PC-3 (cell line): ENCODE measurements around the gene RAC3. TPM values are rescaled to one million over a fixed set of nuclear protein-coding genes. Genes with fewer than 3 reads are reported as not detected.

ENCODE experiments used
- ATAC-seq: fragments of 200-7000 bp; cut with Tn5 transposase; 2 replicates; pipeline ENCODE4 v1.9.1; 2020; ENCODE audit warnings: mild to moderate bottlenecking, moderate library complexity
- BruUV-seq: library from RNA; stranded (reverse); fragments of 400-500 nt; replicated peaks from 2 replicates; lab custom pipeline; 2021; lab: Mats Ljungman, UMichigan
- CTCF ChIA-PET: fragments of 300-600 bp; sonication (Branson Sonifier 250); formaldehyde crosslinking; loops from one replicate; lab custom pipeline; 2022; ENCODE audit warnings: antibody characterized with exemption; lab: Charles Lee
- POLR2A ChIA-PET: fragments of 300-600 bp; sonication (Branson Sonifier 250); formaldehyde crosslinking; loops from one replicate; lab custom pipeline; 2022; ENCODE audit warnings: antibody characterized with exemption; ENCODE audit not compliant: unreplicated experiment; lab: Charles Lee
- DNase-seq: peaks from one replicate; pipeline ENCODE4 v3.0.0-alpha.2; 2015
- H2AFZ ChIP-seq: fragments of 300-600 bp; sonication (generic); 2 replicates; pipeline ENCODE4 v1.6.0; 2016; ENCODE audit warnings: antibody characterized with exemption, low read length
- H3F3A ChIP-seq: fragments of 300-600 bp; sonication (generic); one replicate; pipeline ENCODE4 v1.6.0; 2017; ENCODE audit warnings: antibody characterized with exemption, low read length, control low read depth, mild to moderate bottlenecking; ENCODE audit not compliant: unreplicated experiment
- H3K27ac ChIP-seq: fragments of 300-600 bp; sonication (generic); 2 replicates; pipeline ENCODE4 v1.5.1; 2016; ENCODE audit warnings: mild to moderate bottlenecking, low read length
- H3K27me3 ChIP-seq: fragments of 300-600 bp; sonication (generic); 2 replicates; pipeline ENCODE4 v1.6.1; 2016; ENCODE audit warnings: low read length, mixed read lengths
- H3K36me3 ChIP-seq: fragments of 300-600 bp; sonication (generic); 2 replicates; pipeline ENCODE4 v1.6.1; 2016; ENCODE audit warnings: low read depth, mixed run types, low read length, mixed read lengths
- H3K4me1 ChIP-seq: fragments of 300-600 bp; sonication (generic); 2 replicates; pipeline ENCODE4 v1.5.1; 2016; ENCODE audit warnings: low read length; ENCODE audit not compliant: insufficient read depth
- H3K4me2 ChIP-seq: fragments of 300-600 bp; sonication (generic); 2 replicates; pipeline ENCODE4 v1.6.0; 2016; ENCODE audit warnings: low read length
- H3K4me3 ChIP-seq: fragments of 300-600 bp; sonication (generic); 2 replicates; pipeline ENCODE4 v1.5.1; 2016; ENCODE audit warnings: mild to moderate bottlenecking, low read length, mixed read lengths
- H3K79me2 ChIP-seq: fragments of 300-600 bp; sonication (generic); 2 replicates; pipeline ENCODE4 v1.6.1; 2017; ENCODE audit warnings: low read length, mixed read lengths
- H3K9ac ChIP-seq: fragments of 300-600 bp; sonication (generic); 2 replicates; pipeline ENCODE4 v1.6.0; 2016; ENCODE audit warnings: mild to moderate bottlenecking, low read length
- H3K9me2 ChIP-seq: fragments of 300-600 bp; sonication (generic); replicated peaks from 2 replicates; pipeline ENCODE4 v1.6.1; 2016; ENCODE audit warnings: mixed run types, low read length, mixed read lengths
- H3K9me3 ChIP-seq: fragments of 300-600 bp; sonication (generic); 2 replicates; pipeline ENCODE4 v1.6.1; 2016; ENCODE audit warnings: low read length, mixed read lengths
- H4K20me1 ChIP-seq: fragments of 300-600 bp; sonication (generic); 2 replicates; pipeline ENCODE4 v1.6.1; 2016; ENCODE audit warnings: low read length, mixed read lengths
- CTCF ChIP-seq: fragments of 300-600 bp; sonication (generic); conservative IDR thresholded peaks from 2 replicates; pipeline ENCODE4 v1.5.1; 2017; ENCODE audit warnings: antibody characterized with exemption, low read depth, mild to moderate bottlenecking, low read length
- EZH2 ChIP-seq: fragments of 300-600 bp; sonication (generic); IDR thresholded peaks from one replicate; pipeline ENCODE4 v1.6.1; 2017; ENCODE audit warnings: antibody characterized with exemption, mild to moderate bottlenecking, low read length; ENCODE audit not compliant: unreplicated experiment
- EZH2phosphoT487 ChIP-seq: fragments of 300-600 bp; sonication (generic); IDR thresholded peaks from 2 replicates; pipeline ENCODE4 v1.6.1; 2018; ENCODE audit warnings: mild to moderate bottlenecking, antibody characterized with exemption, low read length, borderline replicate concordance
- intact Hi-C: fragments of 100-400 bp; cut with micrococcal nuclease; formaldehyde crosslinking; loops from 2 replicates; pipeline ENCODE4 v1.9.0; 2023
- total RNA-seq: library from RNA; depleted of rRNA; stranded (reverse); fragments of >200 nt; gene quantifications from 2 replicates; pipeline ENCODE4 v1.2.3, GENCODE V29; 2014

Gene RAC3
- total RNA-seq, 1 experiment from 2014 or later: 52.2 TPM

GRCh38 chr17:82060001-82060380, 28.5 kb downstream of the RAC3 start:
- DNase-seq: no peak
- POLR2A ChIA-PET: no interaction called here
- Histone ChIP-seq H3K9me2 (no peaks in the 10 kb centered on the region), H3K9me3 (no peaks in the 10 kb centered on the region), H3K36me3 (peaks cover 58% of the 10 kb centered on the region), H3K27me3 (no peaks in the 10 kb centered on the region), H3F3A (no peaks in the 10 kb centered on the region), H3K4me2 (no peak overlapping the region), H3K27ac (no peak overlapping the region), H3K9ac (no peak overlapping the region), H3K4me3 (no peak overlapping the region), H4K20me1 (no peaks in the 10 kb centered on the region), H2AFZ (no peak overlapping the region), H3K79me2 (peaks cover 21% of the 10 kb centered on the region), H3K4me1 (peaks cover 12% of the 10 kb centered on the region)
- intact Hi-C loops: no loop called here
- no peak for TF ChIP-seq EZH2
- no peak for TF ChIP-seq EZH2phosphoT487
- no peak for TF ChIP-seq CTCF
- ATAC-seq: no peak
- CTCF ChIA-PET: interaction anchor here (0.7 kb wide), 1 partner anchor 64 kb away, joined by 6 read pairs; no protein-coding TSS in a partner anchor
- no TSS peak for BruUV-seq

- peaks cover 25% of the 10 kb centered on the region for H3K79me2 ChIP-seq
- peaks cover 12% of the 10 kb centered on the region for H3K4me1 ChIP-seq
- no peaks in the 10 kb centered on the region for H3K9me2 ChIP-seq
- DNase-seq: no peak
- TF ChIP-seq EZH2phosphoT487: no peak
- TF ChIP-seq EZH2: no peak
- TF ChIP-seq CTCF: no peak
- no peaks in the 10 kb centered on the region for H3F3A ChIP-seq
- no peaks in the 10 kb centered on the region for H3K27me3 ChIP-seq
- no TSS peak for BruUV-seq
- no peak overlapping the region for H2AFZ ChIP-seq
- H3K4me2 ChIP-seq: no peak overlapping the region
- no peak overlapping the region for H3K27ac ChIP-seq
- POLR2A ChIA-PET: no interaction called here
- no peak for ATAC-seq
- no peak overlapping the region for H3K4me3 ChIP-seq
- no peaks in the 10 kb centered on the region for H4K20me1 ChIP-seq
- no peaks in the 10 kb centered on the region for H3K9me3 ChIP-seq
- CTCF ChIA-PET: interaction anchor here (0.7 kb wide), 1 partner anchor 63 kb away, joined by 6 read pairs; no protein-coding TSS in a partner anchor
- H3K36me3 ChIP-seq: peaks cover 58% of the 10 kb centered on the region
- intact Hi-C loops: no loop called here
- H3K9ac ChIP-seq: no peak overlapping the region
Measured at GRCh38 chr17:82060614-82061013, 29.1 kb downstream of the RAC3 start.

- H2AFZ ChIP-seq: no peak overlapping the region
- H3K4me3 ChIP-seq: no peak overlapping the region
- peaks cover 17% of the 10 kb centered on the region for H3K4me1 ChIP-seq
- no peak overlapping the region for H3K9ac ChIP-seq
- no peaks in the 10 kb centered on the region for H4K20me1 ChIP-seq
- no peaks in the 10 kb centered on the region for H3K9me2 ChIP-seq
- H3F3A ChIP-seq: no peaks in the 10 kb centered on the region
- ChIA-PET CTCF (no interaction called here), POLR2A (no interaction called here)
- H3K27ac ChIP-seq: no peak overlapping the region
- BruUV-seq: no TSS peak
- no peaks in the 10 kb centered on the region for H3K9me3 ChIP-seq
- TF ChIP-seq EZH2 (no peak), CTCF (no peak), EZH2phosphoT487 (no peak)
- no peak for ATAC-seq
- H3K4me2 ChIP-seq: no peak overlapping the region
- H3K36me3 ChIP-seq: peaks cover 53% of the 10 kb centered on the region
- H3K27me3 ChIP-seq: no peaks in the 10 kb centered on the region
- intact Hi-C loops: no loop called here
- peaks cover 29% of the 10 kb centered on the region for H3K79me2 ChIP-seq
- no peak for DNase-seq
Measured at GRCh38 chr17:82061047-82061925, 29.8 kb downstream of the RAC3 start.
